Measurements from ENCODE around the gene BCAS3. TPM values are rescaled to one million over a fixed set of nuclear protein-coding genes. Genes with fewer than 3 reads are reported as not detected.

The BCAS3 gene
- total RNA-seq, 1 experiment from 2014 or later: 26.3 TPM

DNA sequence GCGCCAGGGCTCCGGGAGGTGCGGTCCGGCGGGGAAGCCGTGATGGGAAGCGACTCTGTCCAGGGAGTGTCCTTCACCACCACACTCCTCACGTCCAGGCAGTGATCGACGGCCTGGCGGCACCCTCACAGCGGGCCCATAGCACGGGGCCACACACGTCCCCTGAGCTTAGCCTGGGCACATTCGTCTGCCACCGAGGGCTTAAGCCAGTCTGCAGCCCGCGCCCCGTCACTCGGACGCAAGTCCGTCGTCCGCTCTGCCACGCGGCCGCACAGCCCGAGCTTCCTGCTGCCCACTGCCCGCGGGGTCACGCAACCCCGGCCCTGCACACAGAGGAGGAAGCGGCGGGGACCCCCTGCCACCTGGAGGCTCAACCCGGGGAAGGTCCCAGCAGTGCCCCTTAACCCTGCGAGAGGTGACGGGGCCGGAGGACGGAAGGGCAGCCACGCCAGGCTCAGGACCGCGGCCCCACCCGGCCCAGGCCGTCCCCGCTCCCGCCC is 719.0 kb downstream of the BCAS3 start (continued):
- TF ChIP-seq, protein P1, sequence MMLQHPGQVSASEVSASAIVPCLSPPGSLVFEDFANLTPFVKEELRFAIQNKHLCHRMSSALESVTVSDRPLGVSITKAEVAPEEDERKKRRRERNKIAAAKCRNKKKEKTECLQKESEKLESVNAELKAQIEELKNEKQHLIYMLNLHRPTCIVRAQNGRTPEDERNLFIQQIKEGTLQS (IDR thresholded peaks at IDR 0.05): no peak
- TF ChIP-seq POLR2AphosphoS5 (IDR thresholded peaks at IDR 0.05; ENCODE audit: low read depth, low read length): no peak

DNA sequence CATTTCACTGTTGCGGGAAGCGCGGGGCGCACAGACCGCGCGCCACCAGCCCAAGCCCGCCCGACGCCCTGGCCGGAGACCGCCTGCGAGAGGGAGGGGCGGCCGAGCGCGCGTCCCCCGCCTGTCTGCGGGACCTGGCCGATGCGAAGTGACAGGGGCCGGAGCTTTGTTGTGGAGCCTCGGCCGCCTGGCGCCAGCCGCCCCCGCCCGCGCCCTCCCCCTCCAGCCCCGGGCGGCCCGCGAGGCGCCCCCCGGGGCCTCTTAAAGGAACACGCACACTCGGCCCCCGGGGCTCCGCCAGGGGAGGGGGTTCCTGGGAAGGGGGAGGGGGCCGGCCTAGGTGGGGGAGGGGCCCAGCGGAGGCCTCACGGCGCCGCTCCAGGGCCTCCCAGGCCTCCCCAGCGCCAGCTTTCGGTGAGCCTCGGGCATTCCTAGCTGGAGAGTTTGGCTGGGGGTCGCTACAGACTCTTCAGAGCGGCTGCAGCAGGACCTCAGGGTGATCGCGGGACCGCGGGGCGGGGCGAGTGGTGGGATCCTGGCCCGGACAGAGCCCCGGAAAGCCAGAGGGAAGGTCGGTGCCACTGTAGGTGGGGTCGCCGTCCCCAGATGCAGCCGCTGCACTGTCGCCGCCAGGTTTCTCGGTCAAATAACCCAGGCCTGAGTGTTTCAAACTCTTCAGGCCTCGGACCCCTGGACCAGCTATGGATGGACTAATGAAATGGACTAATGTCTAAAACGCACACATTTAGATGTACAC is 719.6 kb downstream of the BCAS3 start:
- H3K9ac ChIP-seq (ENCODE audit: low read length): no peak overlapping the region
- ATAC-seq: no peak
- H3K9me3 ChIP-seq (ENCODE audit: control insufficient read depth in 1 of 2, insufficient read depth in 1 of 2, low read depth in 1 of 2, low read length in 2 of 2): no peaks in the 10 kb centered on the region
- no peaks in the 10 kb centered on the region for H3K79me2 ChIP-seq (ENCODE audit: insufficient read depth, low read length)
- no peaks in the 10 kb centered on the region for H3K9me2 ChIP-seq (ENCODE audit: insufficient read depth)
- no peaks in the 10 kb centered on the region for H4K20me1 ChIP-seq (ENCODE audit: insufficient read depth)
- RAD21 ChIA-PET (ENCODE audit: low non-redundant PET in 1 of 2, low total read pairs in 2 of 2, uncharacterized antibody in 2 of 2, unreplicated experiment in 2 of 2): no interaction called here
- intact Hi-C loops (cut with micrococcal nuclease): no loop called here
- H3K36me3 ChIP-seq (ENCODE audit: control insufficient read depth in 1 of 2, insufficient read depth in 2 of 2, low read length in 2 of 2): no peaks in the 10 kb centered on the region
- no peak for DNase-seq (ENCODE audit: low read depth, low spot score)
- POLR2A ChIA-PET: no interaction called here
- no TSS peak for BruUV-seq (replicated peaks)
- H3K27ac ChIP-seq (ENCODE audit: low read depth, low read length): no peak overlapping the region
- H3K27me3 ChIP-seq (ENCODE audit: insufficient read depth, low read length): no peaks in the 10 kb centered on the region
- TF ChIP-seq FOSL1 (IDR thresholded peaks at IDR 0.05; ENCODE audit: low read depth) (no peak), ELF1 (IDR thresholded peaks at IDR 0.05; ENCODE audit: borderline replicate concordance, low read depth) (no peak), EZH2 (IDR thresholded peaks at IDR 0.05) (no peak), ZFX (IDR thresholded peaks at IDR 0.05) (no peak), TCF7L2 (IDR thresholded peaks at IDR 0.05; ENCODE audit: borderline replicate concordance, extremely low read depth, insufficient read depth, insufficient read length) (no peak), SRF (IDR thresholded peaks at IDR 0.05; ENCODE audit: low read depth) (no peak), CEBPB (IDR thresholded peaks at IDR 0.05; ENCODE audit: low read depth) (no peak), ZNF274 (IDR thresholded peaks at IDR 0.05; ENCODE audit: low read depth, low read length) (no peak), SIN3A (IDR thresholded peaks at IDR 0.05; ENCODE audit: low read depth) (no peak), RAD21 (IDR thresholded peaks at IDR 0.05; ENCODE audit: low read depth) (no peak)
- TF ChIP-seq, protein P2, sequence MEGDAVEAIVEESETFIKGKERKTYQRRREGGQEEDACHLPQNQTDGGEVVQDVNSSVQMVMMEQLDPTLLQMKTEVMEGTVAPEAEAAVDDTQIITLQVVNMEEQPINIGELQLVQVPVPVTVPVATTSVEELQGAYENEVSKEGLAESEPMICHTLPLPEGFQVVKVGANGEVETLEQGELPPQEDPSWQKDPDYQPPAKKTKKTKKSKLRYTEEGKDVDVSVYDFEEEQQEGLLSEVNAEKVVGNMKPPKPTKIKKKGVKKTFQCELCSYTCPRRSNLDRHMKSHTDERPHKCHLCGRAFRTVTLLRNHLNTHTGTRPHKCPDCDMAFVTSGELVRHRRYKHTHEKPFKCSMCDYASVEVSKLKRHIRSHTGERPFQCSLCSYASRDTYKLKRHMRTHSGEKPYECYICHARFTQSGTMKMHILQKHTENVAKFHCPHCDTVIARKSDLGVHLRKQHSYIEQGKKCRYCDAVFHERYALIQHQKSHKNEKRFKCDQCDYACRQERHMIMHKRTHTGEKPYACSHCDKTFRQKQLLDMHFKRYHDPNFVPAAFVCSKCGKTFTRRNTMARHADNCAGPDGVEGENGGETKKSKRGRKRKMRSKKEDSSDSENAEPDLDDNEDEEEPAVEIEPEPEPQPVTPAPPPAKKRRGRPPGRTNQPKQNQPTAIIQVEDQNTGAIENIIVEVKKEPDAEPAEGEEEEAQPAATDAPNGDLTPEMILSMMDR (IDR thresholded peaks at IDR 0.05 in 2 of 3, conservative IDR thresholded peaks at IDR 0.05 in 1 of 3; ENCODE audit: borderline replicate concordance in 1 of 3, insufficient read depth in 1 of 3, low read depth in 2 of 3, low read length in 2 of 3): no peak
- TF ChIP-seq, protein P3, sequence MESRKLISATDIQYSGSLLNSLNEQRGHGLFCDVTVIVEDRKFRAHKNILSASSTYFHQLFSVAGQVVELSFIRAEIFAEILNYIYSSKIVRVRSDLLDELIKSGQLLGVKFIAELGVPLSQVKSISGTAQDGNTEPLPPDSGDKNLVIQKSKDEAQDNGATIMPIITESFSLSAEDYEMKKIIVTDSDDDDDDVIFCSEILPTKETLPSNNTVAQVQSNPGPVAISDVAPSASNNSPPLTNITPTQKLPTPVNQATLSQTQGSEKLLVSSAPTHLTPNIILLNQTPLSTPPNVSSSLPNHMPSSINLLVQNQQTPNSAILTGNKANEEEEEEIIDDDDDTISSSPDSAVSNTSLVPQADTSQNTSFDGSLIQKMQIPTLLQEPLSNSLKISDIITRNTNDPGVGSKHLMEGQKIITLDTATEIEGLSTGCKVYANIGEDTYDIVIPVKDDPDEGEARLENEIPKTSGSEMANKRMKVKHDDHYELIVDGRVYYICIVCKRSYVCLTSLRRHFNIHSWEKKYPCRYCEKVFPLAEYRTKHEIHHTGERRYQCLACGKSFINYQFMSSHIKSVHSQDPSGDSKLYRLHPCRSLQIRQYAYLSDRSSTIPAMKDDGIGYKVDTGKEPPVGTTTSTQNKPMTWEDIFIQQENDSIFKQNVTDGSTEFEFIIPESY (IDR thresholded peaks at IDR 0.05; ENCODE audit: extremely low read depth, insufficient replicate concordance, low read length): no peak
- H3K4me2 ChIP-seq (ENCODE audit: low read length): no peak overlapping the region
- peaks cover 12 to 13% of the 10 kb centered on the region in 2 experiments; a peak in 3 of 4 replicates for H3K4me1 ChIP-seq (ENCODE audit: control insufficient read depth in 1 of 2, insufficient read depth in 2 of 2, low read length in 2 of 2)
- no peak overlapping the region for H2AFZ ChIP-seq (ENCODE audit: low read depth, low read length, poor library complexity, severe bottlenecking)
- CTCF ChIA-PET: no interaction called here
- H3K4me3 ChIP-seq (replicated peaks in 1 of 2; ENCODE audit: low read depth in 1 of 2, low read length in 2 of 2): no peak overlapping the region

All from HCT116 (cell line).